ENCODE measurements around the gene FDCSP. TPM values are rescaled to one million over a fixed set of nuclear protein-coding genes. Genes with fewer than 3 reads are reported as not detected.

Gene FDCSP
- not detected for total RNA-seq
- long read RNA-seq = 0 reads

DNA sequence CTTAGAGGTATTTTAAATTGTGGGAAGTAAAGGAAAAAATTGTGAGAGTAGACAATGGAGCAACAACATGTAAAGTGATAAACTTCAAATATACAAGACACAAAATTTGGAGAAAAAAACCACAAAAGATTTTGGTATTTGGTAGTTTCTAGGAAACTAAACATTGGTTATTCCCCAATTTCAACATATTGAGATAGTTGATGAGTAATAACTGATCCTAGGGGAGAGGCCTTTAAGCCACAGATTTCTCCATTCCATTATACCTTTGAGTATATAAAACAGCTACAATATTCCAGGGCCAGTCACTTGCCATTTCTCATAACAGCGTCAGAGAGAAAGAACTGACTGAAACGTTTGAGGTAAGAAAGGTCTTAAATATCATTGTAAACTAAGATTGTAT is at the start of gene FDCSP:
Gene FDCSP, plus strand, starts transcription at position 301 of the 400 bp plus-strand sequence. CDS start 5,071 bp downstream, outside the sequence.
- Histone ChIP-seq H3K4me1 (no peaks in the 10 kb centered on the region), H3K9me3 (replicated peaks) (no peaks in the 10 kb centered on the region), H3K4me3 (no peak within 1 kb of the TSS), H3K27ac (replicated peaks) (no peak within 1 kb of the TSS), H3K27me3 (ENCODE audit: low read depth) (no peaks in the 10 kb centered on the region), H3K36me3 (no peaks in the 10 kb centered on the region)
- no peak for DNase-seq
- TF ChIP-seq, protein P1, sequence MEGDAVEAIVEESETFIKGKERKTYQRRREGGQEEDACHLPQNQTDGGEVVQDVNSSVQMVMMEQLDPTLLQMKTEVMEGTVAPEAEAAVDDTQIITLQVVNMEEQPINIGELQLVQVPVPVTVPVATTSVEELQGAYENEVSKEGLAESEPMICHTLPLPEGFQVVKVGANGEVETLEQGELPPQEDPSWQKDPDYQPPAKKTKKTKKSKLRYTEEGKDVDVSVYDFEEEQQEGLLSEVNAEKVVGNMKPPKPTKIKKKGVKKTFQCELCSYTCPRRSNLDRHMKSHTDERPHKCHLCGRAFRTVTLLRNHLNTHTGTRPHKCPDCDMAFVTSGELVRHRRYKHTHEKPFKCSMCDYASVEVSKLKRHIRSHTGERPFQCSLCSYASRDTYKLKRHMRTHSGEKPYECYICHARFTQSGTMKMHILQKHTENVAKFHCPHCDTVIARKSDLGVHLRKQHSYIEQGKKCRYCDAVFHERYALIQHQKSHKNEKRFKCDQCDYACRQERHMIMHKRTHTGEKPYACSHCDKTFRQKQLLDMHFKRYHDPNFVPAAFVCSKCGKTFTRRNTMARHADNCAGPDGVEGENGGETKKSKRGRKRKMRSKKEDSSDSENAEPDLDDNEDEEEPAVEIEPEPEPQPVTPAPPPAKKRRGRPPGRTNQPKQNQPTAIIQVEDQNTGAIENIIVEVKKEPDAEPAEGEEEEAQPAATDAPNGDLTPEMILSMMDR (IDR thresholded peaks at IDR 0.05; ENCODE audit: borderline replicate concordance) = no peak
- intact Hi-C loops (cut with micrococcal nuclease) = no loop called here

DNA sequence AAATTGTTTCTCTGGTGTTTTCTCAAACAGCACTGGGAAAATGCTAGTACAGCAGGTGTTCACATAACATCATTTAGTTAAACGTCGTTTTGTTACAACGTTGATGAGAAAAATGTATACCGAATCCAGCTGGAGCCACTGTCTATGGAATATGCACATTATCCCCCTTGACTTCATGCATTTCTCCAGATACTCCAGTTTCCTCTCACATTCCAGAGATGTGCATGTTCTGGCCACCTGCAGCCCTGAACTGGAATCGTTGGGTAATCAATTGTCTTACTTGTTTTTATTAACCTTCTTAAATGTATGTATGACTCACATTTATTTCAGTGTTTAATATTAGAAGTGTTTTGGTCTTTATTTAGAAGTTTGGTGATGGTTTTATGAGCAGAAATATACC is 48.8 kb upstream of the FDCSP start:
- no peaks in the 10 kb centered on the region for H3K9me3 ChIP-seq (replicated peaks)
- no peak for DNase-seq
- H3K4me1 ChIP-seq = no peaks in the 10 kb centered on the region
- no peaks in the 10 kb centered on the region for H3K36me3 ChIP-seq
- H3K27ac ChIP-seq (replicated peaks) = no peak overlapping the region
- no peak overlapping the region for H3K4me3 ChIP-seq
- H3K27me3 ChIP-seq (ENCODE audit: low read depth) = no peaks in the 10 kb centered on the region
- TF ChIP-seq, protein P1 (IDR thresholded peaks at IDR 0.05; ENCODE audit: borderline replicate concordance) = no peak
- intact Hi-C loops (cut with micrococcal nuclease) = no loop called here

DNA sequence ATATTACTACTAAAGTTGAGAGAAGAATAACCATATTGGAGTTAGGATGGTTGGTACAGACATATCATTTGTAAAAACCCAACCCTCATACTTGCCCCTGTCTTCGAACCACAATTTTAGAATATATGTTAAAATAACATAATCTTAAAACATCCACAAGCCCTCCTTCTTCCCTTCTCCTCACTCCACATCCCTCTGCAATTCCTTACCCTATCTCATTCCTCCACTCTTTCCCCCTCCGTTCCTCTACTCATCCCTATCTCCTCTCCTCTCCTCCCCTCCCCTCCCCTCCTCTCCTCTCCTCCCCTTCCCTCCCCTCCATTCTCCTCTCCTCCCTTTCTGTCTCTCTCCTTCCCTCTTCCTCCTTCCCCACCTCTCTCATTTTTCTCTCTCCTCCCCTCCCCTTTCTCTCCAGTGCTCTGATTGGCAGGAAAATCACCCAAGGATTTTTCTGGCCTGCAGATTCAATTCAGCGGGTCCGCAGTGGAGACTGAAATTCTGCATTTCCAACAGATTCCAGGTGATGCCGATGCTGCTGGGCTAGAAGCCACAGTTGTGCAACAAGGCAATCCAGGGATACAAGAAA is 47.8 kb upstream of the FDCSP start:
- TF ChIP-seq, protein P1 (IDR thresholded peaks at IDR 0.05; ENCODE audit: borderline replicate concordance) = no peak
- DNase-seq = no peak
- Histone ChIP-seq H3K36me3 (no peaks in the 10 kb centered on the region), H3K4me3 (no peak overlapping the region), H3K4me1 (no peaks in the 10 kb centered on the region), H3K27me3 (ENCODE audit: low read depth) (no peaks in the 10 kb centered on the region), H3K27ac (replicated peaks) (no peak overlapping the region), H3K9me3 (replicated peaks) (no peaks in the 10 kb centered on the region)
- intact Hi-C loops (cut with micrococcal nuclease) = no loop called here

DNA sequence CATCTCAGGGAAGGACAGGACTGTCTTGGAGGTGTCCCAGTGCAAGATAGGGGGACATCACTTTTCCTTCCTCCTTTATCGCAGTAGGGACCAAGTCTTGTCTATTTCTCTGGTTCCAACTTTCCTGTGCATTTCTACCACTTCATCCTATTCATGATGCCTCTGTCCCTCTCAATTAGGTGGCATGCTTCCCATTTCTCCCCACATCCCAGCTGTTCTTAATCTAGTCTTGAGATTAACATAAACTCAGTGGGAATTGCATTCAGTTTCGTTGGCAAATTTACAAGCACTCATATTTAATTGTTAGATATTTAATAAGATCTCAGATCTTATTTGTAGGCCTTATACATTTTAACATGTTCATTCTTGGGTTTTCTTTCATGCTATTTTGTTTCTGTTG is 46.1 kb upstream of the FDCSP start:
- Histone ChIP-seq H3K27ac (replicated peaks) (no peak overlapping the region), H3K36me3 (no peaks in the 10 kb centered on the region), H3K4me1 (no peaks in the 10 kb centered on the region), H3K27me3 (ENCODE audit: low read depth) (no peaks in the 10 kb centered on the region), H3K4me3 (no peak overlapping the region), H3K9me3 (replicated peaks) (no peaks in the 10 kb centered on the region)
- no peak for DNase-seq
- TF ChIP-seq, protein P1 (IDR thresholded peaks at IDR 0.05; ENCODE audit: borderline replicate concordance) = no peak
- intact Hi-C loops (cut with micrococcal nuclease) = no loop called here

DNA sequence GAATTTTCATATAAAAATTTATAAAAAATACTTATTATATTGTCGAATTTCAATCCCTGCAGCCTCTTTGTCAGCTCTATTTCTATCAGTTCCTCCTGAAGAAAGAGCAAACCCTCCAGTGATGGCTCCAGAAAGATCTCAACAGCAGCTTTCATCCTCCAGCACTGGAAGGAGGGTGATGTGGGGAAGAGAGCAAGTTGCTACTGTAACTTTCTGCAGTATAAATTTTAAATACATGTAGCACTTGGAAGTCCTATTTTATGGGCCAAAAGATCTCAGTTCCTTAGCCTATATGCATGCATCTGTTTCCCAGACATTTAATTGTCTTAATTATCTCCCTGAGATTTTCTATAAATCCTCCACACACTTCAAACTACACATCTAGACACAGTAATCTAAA is 44.1 kb upstream of the FDCSP start:
- Histone ChIP-seq H3K27me3 (ENCODE audit: low read depth) (no peaks in the 10 kb centered on the region), H3K36me3 (no peaks in the 10 kb centered on the region), H3K27ac (replicated peaks) (no peak overlapping the region), H3K4me1 (no peaks in the 10 kb centered on the region), H3K9me3 (replicated peaks) (no peaks in the 10 kb centered on the region), H3K4me3 (no peak overlapping the region)
- TF ChIP-seq, protein P1 (IDR thresholded peaks at IDR 0.05; ENCODE audit: borderline replicate concordance) = no peak
- no peak for DNase-seq
- intact Hi-C loops (cut with micrococcal nuclease) = no loop called here
